ENCODE results near the gene EP300. TPM values are rescaled to one million over a fixed set of nuclear protein-coding genes. Genes with fewer than 3 reads are reported as not detected.
"Not testable (repeated sequence)": the region's sequence is repeated elsewhere in the genome, so short reads cannot be mapped to it uniquely, and the experiment has no call there.

EP300 gene
- polyA plus RNA-seq, 1 donor from 2014 or later, result 13.9 TPM

DNA sequence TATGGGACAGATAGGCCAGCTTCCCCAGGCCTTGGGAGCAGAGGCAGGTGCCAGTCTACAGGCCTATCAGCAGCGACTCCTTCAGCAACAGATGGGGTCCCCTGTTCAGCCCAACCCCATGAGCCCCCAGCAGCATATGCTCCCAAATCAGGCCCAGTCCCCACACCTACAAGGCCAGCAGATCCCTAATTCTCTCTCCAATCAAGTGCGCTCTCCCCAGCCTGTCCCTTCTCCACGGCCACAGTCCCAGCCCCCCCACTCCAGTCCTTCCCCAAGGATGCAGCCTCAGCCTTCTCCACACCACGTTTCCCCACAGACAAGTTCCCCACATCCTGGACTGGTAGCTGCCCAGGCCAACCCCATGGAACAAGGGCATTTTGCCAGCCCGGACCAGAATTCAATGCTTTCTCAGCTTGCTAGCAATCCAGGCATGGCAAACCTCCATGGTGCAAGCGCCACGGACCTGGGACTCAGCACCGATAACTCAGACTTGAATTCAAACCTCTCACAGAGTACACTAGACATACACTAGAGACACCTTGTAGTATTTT, 86.1 kb downstream of the EP300 start:
- no peak overlapping the region for H3K27ac ChIP-seq (ENCODE audit: low read length)

GRCh38 chr22:41180362-41180761, 88.0 kb downstream of the EP300 start:
- not testable (repeated sequence) for H3K9me2 ChIP-seq (ENCODE audit: insufficient read depth, low read length); H3K9ac ChIP-seq (ENCODE audit: low read length); H3K27me3 ChIP-seq (ENCODE audit: insufficient read depth, low read depth, low read length); H3K27ac ChIP-seq (ENCODE audit: low read length); H3K4me3 ChIP-seq (ENCODE audit: low read length); H3F3A ChIP-seq (ENCODE audit: insufficient read depth, low read length, poor library complexity, severe bottlenecking); H3K36me3 ChIP-seq (ENCODE audit: insufficient read depth, low read length); H2AFZ ChIP-seq (ENCODE audit: low read depth, low read length); H4K20me1 ChIP-seq (ENCODE audit: insufficient read depth); H3K4me2 ChIP-seq (ENCODE audit: low read length); H3K79me2 ChIP-seq (replicated peaks; ENCODE audit: insufficient read depth, low read length); H3K9me3 ChIP-seq (ENCODE audit: low read length)

More for the DNA sequence above, 86.1 kb downstream of the EP300 start:
- H3F3A ChIP-seq (ENCODE audit: insufficient read depth, low read length, poor library complexity, severe bottlenecking), result no peaks in the 10 kb centered on the region
- no peaks in the 10 kb centered on the region for H3K79me2 ChIP-seq (replicated peaks; ENCODE audit: insufficient read depth, low read length)
- H3K27me3 ChIP-seq (ENCODE audit: insufficient read depth, low read depth, low read length), result no peaks in the 10 kb centered on the region
- TF ChIP-seq, protein P1, sequence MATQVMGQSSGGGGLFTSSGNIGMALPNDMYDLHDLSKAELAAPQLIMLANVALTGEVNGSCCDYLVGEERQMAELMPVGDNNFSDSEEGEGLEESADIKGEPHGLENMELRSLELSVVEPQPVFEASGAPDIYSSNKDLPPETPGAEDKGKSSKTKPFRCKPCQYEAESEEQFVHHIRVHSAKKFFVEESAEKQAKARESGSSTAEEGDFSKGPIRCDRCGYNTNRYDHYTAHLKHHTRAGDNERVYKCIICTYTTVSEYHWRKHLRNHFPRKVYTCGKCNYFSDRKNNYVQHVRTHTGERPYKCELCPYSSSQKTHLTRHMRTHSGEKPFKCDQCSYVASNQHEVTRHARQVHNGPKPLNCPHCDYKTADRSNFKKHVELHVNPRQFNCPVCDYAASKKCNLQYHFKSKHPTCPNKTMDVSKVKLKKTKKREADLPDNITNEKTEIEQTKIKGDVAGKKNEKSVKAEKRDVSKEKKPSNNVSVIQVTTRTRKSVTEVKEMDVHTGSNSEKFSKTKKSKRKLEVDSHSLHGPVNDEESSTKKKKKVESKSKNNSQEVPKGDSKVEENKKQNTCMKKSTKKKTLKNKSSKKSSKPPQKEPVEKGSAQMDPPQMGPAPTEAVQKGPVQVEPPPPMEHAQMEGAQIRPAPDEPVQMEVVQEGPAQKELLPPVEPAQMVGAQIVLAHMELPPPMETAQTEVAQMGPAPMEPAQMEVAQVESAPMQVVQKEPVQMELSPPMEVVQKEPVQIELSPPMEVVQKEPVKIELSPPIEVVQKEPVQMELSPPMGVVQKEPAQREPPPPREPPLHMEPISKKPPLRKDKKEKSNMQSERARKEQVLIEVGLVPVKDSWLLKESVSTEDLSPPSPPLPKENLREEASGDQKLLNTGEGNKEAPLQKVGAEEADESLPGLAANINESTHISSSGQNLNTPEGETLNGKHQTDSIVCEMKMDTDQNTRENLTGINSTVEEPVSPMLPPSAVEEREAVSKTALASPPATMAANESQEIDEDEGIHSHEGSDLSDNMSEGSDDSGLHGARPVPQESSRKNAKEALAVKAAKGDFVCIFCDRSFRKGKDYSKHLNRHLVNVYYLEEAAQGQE (IDR thresholded peaks at IDR 0.05; ENCODE audit: borderline replicate concordance), result no peak
- no peak for TF ChIP-seq TAF1 (IDR thresholded peaks at IDR 0.05; ENCODE audit: low read depth)
- no peak for TF ChIP-seq SMC3 (conservative IDR thresholded peaks at IDR 0.05; ENCODE audit: poor library complexity)
- no peak for TF ChIP-seq EP300 (conservative IDR thresholded peaks at IDR 0.05; ENCODE audit: poor library complexity, severe bottlenecking)
- no peak for TF ChIP-seq CTCF (IDR thresholded peaks at IDR 0.05; ENCODE audit: poor library complexity, severe bottlenecking)
- no peak for TF ChIP-seq EZH2 (IDR thresholded peaks at IDR 0.05; ENCODE audit: borderline replicate concordance, insufficient read depth, low read length, poor library complexity, severe bottlenecking)
- no peak for TF ChIP-seq MXI1 (conservative IDR thresholded peaks at IDR 0.05; ENCODE audit: poor library complexity, severe bottlenecking)
- TF ChIP-seq RAD21 (conservative IDR thresholded peaks at IDR 0.05), result no peak
- TF ChIP-seq POLR2AphosphoS5 (IDR thresholded peaks at IDR 0.05), result no peak
- no peaks in the 10 kb centered on the region for H4K20me1 ChIP-seq (ENCODE audit: insufficient read depth)
- no peaks in the 10 kb centered on the region for H3K36me3 ChIP-seq (ENCODE audit: insufficient read depth, low read length)
- H3K4me2 ChIP-seq (ENCODE audit: low read length), result no peak overlapping the region
- no peaks in the 10 kb centered on the region for H3K9me2 ChIP-seq (ENCODE audit: insufficient read depth, low read length)
- no peaks in the 10 kb centered on the region for H3K9me3 ChIP-seq (ENCODE audit: low read length)
- no peak overlapping the region for H3K9ac ChIP-seq (ENCODE audit: low read length)
- H2AFZ ChIP-seq (ENCODE audit: low read depth, low read length), result no peak overlapping the region
- no peak overlapping the region for H3K4me3 ChIP-seq (ENCODE audit: low read length)

- Histone ChIP-seq H3K36me3 (ENCODE audit: insufficient read depth, low read length) (no peaks in the 10 kb centered on the region), H3K9me2 (ENCODE audit: insufficient read depth, low read length) (no peaks in the 10 kb centered on the region), H3K4me2 (ENCODE audit: low read length) (no peak overlapping the region), H3K9me3 (ENCODE audit: low read length) (no peaks in the 10 kb centered on the region), H3K27me3 (ENCODE audit: insufficient read depth, low read depth, low read length) (no peaks in the 10 kb centered on the region), H3K9ac (ENCODE audit: low read length) (no peak overlapping the region), H3K4me3 (ENCODE audit: low read length) (no peak overlapping the region), H3F3A (ENCODE audit: insufficient read depth, low read length, poor library complexity, severe bottlenecking) (no peaks in the 10 kb centered on the region), H3K27ac (ENCODE audit: low read length) (no peak overlapping the region), H3K79me2 (replicated peaks; ENCODE audit: insufficient read depth, low read length) (no peaks in the 10 kb centered on the region), H2AFZ (ENCODE audit: low read depth, low read length) (no peak overlapping the region), H4K20me1 (ENCODE audit: insufficient read depth) (no peaks in the 10 kb centered on the region)
- TF ChIP-seq MXI1 (conservative IDR thresholded peaks at IDR 0.05; ENCODE audit: poor library complexity, severe bottlenecking) (no peak), EP300 (conservative IDR thresholded peaks at IDR 0.05; ENCODE audit: poor library complexity, severe bottlenecking) (no peak), SMC3 (conservative IDR thresholded peaks at IDR 0.05; ENCODE audit: poor library complexity) (no peak)
Measured at GRCh38 chr22:41180926-41181325, 88.5 kb downstream of the EP300 start.
